ENCODE results near the gene CRISP2. TPM values are rescaled to one million over a fixed set of nuclear protein-coding genes. Genes with fewer than 3 reads are reported as not detected.

CRISP2 gene
- total and polyA plus RNA-seq, 2 of the 13 experiments (the other 11 are each of a cell fraction or from before 2014, with no cell fraction given) = not detected

DNA sequence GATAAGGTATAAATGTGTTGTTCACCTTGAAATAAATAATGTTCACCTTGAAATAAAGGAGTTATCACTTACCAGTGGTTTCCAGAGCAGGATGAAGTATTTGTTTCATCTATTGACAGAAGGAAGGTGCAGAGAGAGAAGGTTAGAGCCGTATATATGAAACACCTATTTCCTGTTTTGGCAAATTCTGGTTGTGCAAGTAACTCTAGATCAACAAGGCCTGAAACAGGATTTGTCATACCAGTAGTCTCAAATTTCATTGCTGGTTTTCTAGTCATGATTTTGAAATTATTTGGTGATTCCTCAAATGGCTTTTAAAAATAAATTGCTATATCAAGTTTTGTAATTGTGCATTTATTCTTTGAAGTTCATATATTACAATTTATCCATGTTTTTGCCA lies 30.9 kb upstream of the CRISP2 start, which contains the start of gene CRISP3:
TSS of gene CRISP3 (minus strand) at position 130 of the 400 bp plus-strand sequence. CDS start at position 109, 21 bp downstream.
- whole genome bisulfite sequencing (ENCODE audit: low lambda C conversion rate) = 0% methylated on average over 1 of the region's 1 CpG
- no peak for ATAC-seq
- H3K4me2 ChIP-seq (ENCODE audit: low read depth, low read length) = no peak within 1 kb of the TSS
- H3K9ac ChIP-seq (ENCODE audit: insufficient read depth, low read depth, low read length) = no peak within 1 kb of the TSS
- H3K36me3 ChIP-seq (replicated peaks in 1 of 2; ENCODE audit: control insufficient read depth in 1 of 2, insufficient read depth in 2 of 2, low read length in 2 of 2) = no peaks in the 10 kb centered on the region
- CTCF ChIA-PET (ENCODE audit: low intra/inter-chr PET ratio, low total read pairs) = no interaction called here
- no peaks in the 10 kb centered on the region for H4K20me1 ChIP-seq (ENCODE audit: insufficient read depth, low read length)
- intact Hi-C loops (cut with micrococcal nuclease; ENCODE audit: unreplicated experiment) (no loop called here), in situ Hi-C loops (cut with HindIII; ENCODE audit: extremely low pct_ligation_motif_present, low pct_unique_long_range_greater_than_20kb) (no loop called here)
- FAIRE-seq = peak; percentile 18
- no peak within 1 kb of the TSS for H2AFZ ChIP-seq (ENCODE audit: low read length)
- no peak within 1 kb of the TSS for H3K4me3 ChIP-seq (replicated peaks in 1 of 3; ENCODE audit: insufficient read depth in 1 of 3, low read depth in 2 of 3, low read length in 3 of 3)
- H3K27ac ChIP-seq (ENCODE audit: extremely low read length, insufficient read depth, low read length) = no peak within 1 kb of the TSS
- no peaks in the 10 kb centered on the region for H3K27me3 ChIP-seq (ENCODE audit: control insufficient read depth in 1 of 2, insufficient read depth in 2 of 2, low read length in 2 of 2)
- no peaks in the 10 kb centered on the region for H3K9me3 ChIP-seq (ENCODE audit: low read length)
- TF ChIP-seq, protein P1, sequence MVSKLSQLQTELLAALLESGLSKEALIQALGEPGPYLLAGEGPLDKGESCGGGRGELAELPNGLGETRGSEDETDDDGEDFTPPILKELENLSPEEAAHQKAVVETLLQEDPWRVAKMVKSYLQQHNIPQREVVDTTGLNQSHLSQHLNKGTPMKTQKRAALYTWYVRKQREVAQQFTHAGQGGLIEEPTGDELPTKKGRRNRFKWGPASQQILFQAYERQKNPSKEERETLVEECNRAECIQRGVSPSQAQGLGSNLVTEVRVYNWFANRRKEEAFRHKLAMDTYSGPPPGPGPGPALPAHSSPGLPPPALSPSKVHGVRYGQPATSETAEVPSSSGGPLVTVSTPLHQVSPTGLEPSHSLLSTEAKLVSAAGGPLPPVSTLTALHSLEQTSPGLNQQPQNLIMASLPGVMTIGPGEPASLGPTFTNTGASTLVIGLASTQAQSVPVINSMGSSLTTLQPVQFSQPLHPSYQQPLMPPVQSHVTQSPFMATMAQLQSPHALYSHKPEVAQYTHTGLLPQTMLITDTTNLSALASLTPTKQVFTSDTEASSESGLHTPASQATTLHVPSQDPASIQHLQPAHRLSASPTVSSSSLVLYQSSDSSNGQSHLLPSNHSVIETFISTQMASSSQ (IDR thresholded peaks at IDR 0.05; ENCODE audit: low read depth) = no peak
- TF ChIP-seq, protein P1 (CRISPR knock-in tag; IDR thresholded peaks at IDR 0.05; ENCODE audit: borderline replicate concordance) = no peak
- TF ChIP-seq, protein P2, sequence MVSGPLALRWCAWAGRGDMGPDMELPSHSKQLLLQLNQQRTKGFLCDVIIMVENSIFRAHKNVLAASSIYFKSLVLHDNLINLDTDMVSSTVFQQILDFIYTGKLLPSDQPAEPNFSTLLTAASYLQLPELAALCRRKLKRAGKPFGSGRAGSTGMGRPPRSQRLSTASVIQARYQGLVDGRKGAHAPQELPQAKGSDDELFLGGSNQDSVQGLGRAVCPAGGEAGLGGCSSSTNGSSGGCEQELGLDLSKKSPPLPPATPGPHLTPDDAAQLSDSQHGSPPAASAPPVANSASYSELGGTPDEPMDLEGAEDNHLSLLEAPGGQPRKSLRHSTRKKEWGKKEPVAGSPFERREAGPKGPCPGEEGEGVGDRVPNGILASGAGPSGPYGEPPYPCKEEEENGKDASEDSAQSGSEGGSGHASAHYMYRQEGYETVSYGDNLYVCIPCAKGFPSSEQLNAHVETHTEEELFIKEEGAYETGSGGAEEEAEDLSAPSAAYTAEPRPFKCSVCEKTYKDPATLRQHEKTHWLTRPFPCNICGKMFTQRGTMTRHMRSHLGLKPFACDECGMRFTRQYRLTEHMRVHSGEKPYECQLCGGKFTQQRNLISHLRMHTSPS (CRISPR knock-in tag; IDR thresholded peaks at IDR 0.05; ENCODE audit: low read depth) = no peak
- no peak for TF ChIP-seq HNRNPLL (IDR thresholded peaks at IDR 0.05; ENCODE audit: low read depth, low read length, poor library complexity, severe bottlenecking)
- TF ChIP-seq NCOA5 (CRISPR knock-in tag; IDR thresholded peaks at IDR 0.05) = no peak
- no peak for TF ChIP-seq SATB2 (CRISPR knock-in tag; IDR thresholded peaks at IDR 0.05)
- no peak for TF ChIP-seq CBX5 (CRISPR knock-in tag; IDR thresholded peaks at IDR 0.05; ENCODE audit: borderline replicate concordance)
- no peak for TF ChIP-seq ZNF224 (CRISPR knock-in tag; IDR thresholded peaks at IDR 0.05)
- no peak for TF ChIP-seq ZEB1 (IDR thresholded peaks at IDR 0.05; ENCODE audit: insufficient replicate concordance, low read depth)
- TF ChIP-seq GPN1 (CRISPR knock-in tag; IDR thresholded peaks at IDR 0.05; ENCODE audit: borderline replicate concordance) = no peak
- no peaks in the 10 kb centered on the region for H3K4me1 ChIP-seq (ENCODE audit: insufficient read depth, low read length)
- POLR2A ChIA-PET = no interaction called here
- no peaks in the 10 kb centered on the region for H3K79me2 ChIP-seq (ENCODE audit: insufficient read depth, low read length)
- peak; percentile 9 for DNase-seq (ENCODE audit: low spot score)
- no TSS peak for BruUV-seq (replicated peaks)
